Suprapubic skin (tissue), 4 donors: ENCODE data around the gene TUBB3. TPM values are rescaled to one million over a fixed set of nuclear protein-coding genes. Genes with fewer than 3 reads are reported as not detected.
"Not testable (repeated sequence)": the region's sequence is repeated elsewhere in the genome, so short reads cannot be mapped to it uniquely, and the experiment has no call there.

Experiments
- DNase-seq, 2 donors: peaks; one replicate each; pipeline ENCODE4 v3.0.0-alpha.2; 2019; ENCODE audit warnings: low spot score in 2 of 2
- H3K27ac ChIP-seq: fragments of 200-600 bp; sonication (generic); one replicate; pipeline ENCODE4 v1.5.1; 2019
- H3K27me3 ChIP-seq: fragments of 200-600 bp; sonication (generic); one replicate; pipeline ENCODE4 v1.5.1; 2019
- H3K36me3 ChIP-seq: fragments of 200-600 bp; sonication (generic); one replicate; pipeline ENCODE4 v1.5.1; 2019
- H3K4me1 ChIP-seq: fragments of 200-600 bp; sonication (generic); one replicate; pipeline ENCODE4 v1.5.1; 2019
- H3K4me3 ChIP-seq: fragments of 200-600 bp; sonication (generic); one replicate; pipeline ENCODE4 v1.5.1; 2019; ENCODE audit warnings: mild to moderate bottlenecking
- H3K9me3 ChIP-seq: fragments of 200-600 bp; sonication (generic); one replicate; pipeline ENCODE4 v1.5.1; 2019
- CTCF ChIP-seq, 2 donors: fragments of 200-600 bp in 1 of 2; fragments of 450-650 bp in 1 of 2; sonication (generic) in 1 of 2; IDR thresholded peaks; one replicate each; pipeline ENCODE4 v1.5.1; 2016 to 2019; ENCODE audit warnings: antibody characterized with exemption in 2 of 2, mild to moderate bottlenecking in 1 of 2, moderate library complexity in 1 of 2
- EP300 ChIP-seq: sonication (generic); formaldehyde crosslinking; IDR thresholded peaks from one replicate; pipeline ENCODE4 v1.6.1; 2017; ENCODE audit warnings: antibody characterized with exemption
- POLR2A ChIP-seq, 2 donors: fragments of 450-650 bp; IDR thresholded peaks; one replicate each; pipeline ENCODE4 v1.6.1; 2017; ENCODE audit warnings: antibody characterized with exemption in 2 of 2, mild to moderate bottlenecking in 2 of 2, moderate library complexity in 2 of 2
- POLR2AphosphoS5 ChIP-seq, 3 donors: sonication (generic); formaldehyde crosslinking; IDR thresholded peaks; one replicate each; pipeline ENCODE4 v1.6.1; 2017; ENCODE audit warnings: antibody characterized with exemption in 3 of 3
- WGBS: methylation state at CpG from one replicate; pipeline ENCODE4 v1.1.5; 2018; 5-methylcytosine and 5-hydroxymethylcytosine counted together
- total RNA-seq, 4 donors: library from RNA; depleted of rRNA; stranded (reverse); fragments of >200 nt; gene quantifications; one replicate each; pipeline ENCODE4 v1.1.0, GENCODE V29; 2016

The TUBB3 gene
- 1 to 10 TPM; 1.2 to 9.2 (median 4.6) TPM for total RNA-seq

- no peaks in the 10 kb centered on the region for H3K36me3 ChIP-seq
- H3K4me3 ChIP-seq = peak within 1 kb of the TSS; percentile 56
- H3K4me1 ChIP-seq = peaks cover 63% of the 10 kb centered on the region
- peak in 1 of 2 donors; percentile 67 for DNase-seq
- H3K9me3 ChIP-seq = no peaks in the 10 kb centered on the region
- no CpG with 5 or more reads among the region's 88 CpGs for WGBS
- TF ChIP-seq POLR2A (IDR thresholded peaks at IDR 0.05) (no peak), EP300 (no peak), CTCF (IDR thresholded peaks at IDR 0.05) (no peak), POLR2AphosphoS5 (IDR thresholded peaks at IDR 0.05) (no peak)
- H3K27me3 ChIP-seq = peaks cover 65% of the 10 kb centered on the region
- H3K27ac ChIP-seq = peak within 1 kb of the TSS; percentile 81
Measured at GRCh38 chr16:89922884-89923639, at the start of gene TUBB3. TUBB3 (plus strand) TSS chr16:89923342; CDS start chr16:89923402, 60 bp downstream.

- peak overlapping the region; percentile 100 for H3K27ac ChIP-seq
- 1% methylated on average over 41 of the region's 61 CpGs for WGBS
- H3K9me3 ChIP-seq = no peaks in the 10 kb centered on the region
- peak; percentile 98 for DNase-seq
- no peak for TF ChIP-seq POLR2AphosphoS5 (IDR thresholded peaks at IDR 0.05)
- peak; percentile 11 for TF ChIP-seq EP300
- peak overlapping the region; percentile 80 for H3K4me3 ChIP-seq
- H3K36me3 ChIP-seq = peaks cover 10% of the 10 kb centered on the region
- H3K27me3 ChIP-seq = no peaks in the 10 kb centered on the region
- peaks cover 18% of the 10 kb centered on the region for H3K4me1 ChIP-seq
Measured at GRCh38 chr16:89873972-89874689, 49.0 kb upstream of the TUBB3 start.

GRCh38 chr16:89879123-89879522, 44.0 kb upstream of the TUBB3 start:
- not testable (repeated sequence) for H3K27ac ChIP-seq, DNase-seq, H3K4me3 ChIP-seq, H3K27me3 ChIP-seq, H3K9me3 ChIP-seq
- H3K36me3 ChIP-seq = peaks cover 45% of the 10 kb centered on the region
- H3K4me1 ChIP-seq = peaks cover 20% of the 10 kb centered on the region
- WGBS = 90% methylated on average over 23 of the region's 28 CpGs

- Histone ChIP-seq H3K4me3 (no peak overlapping the region), H3K36me3 (peaks cover 61% of the 10 kb centered on the region), H3K27ac (no peak overlapping the region), H3K27me3 (no peaks in the 10 kb centered on the region), H3K9me3 (no peaks in the 10 kb centered on the region), H3K4me1 (peaks cover 14% of the 10 kb centered on the region)
- DNase-seq = no peak
- WGBS = 62% methylated on average over 18 of the region's 18 CpGs
- TF ChIP-seq CTCF (IDR thresholded peaks at IDR 0.05) (no peak), POLR2AphosphoS5 (IDR thresholded peaks at IDR 0.05) (no peak), POLR2A (IDR thresholded peaks at IDR 0.05) (no peak), EP300 (no peak)
Measured at GRCh38 chr16:89880477-89881367, 42.4 kb upstream of the TUBB3 start.

GRCh38 chr16:89881368-89881730, 41.8 kb upstream of the TUBB3 start:
- no peak overlapping the region for H3K4me3 ChIP-seq
- H3K27ac ChIP-seq = no peak overlapping the region
- H3K9me3 ChIP-seq = no peaks in the 10 kb centered on the region
- H3K4me1 ChIP-seq = peaks cover 14% of the 10 kb centered on the region
- no peak for TF ChIP-seq POLR2A (IDR thresholded peaks at IDR 0.05)
- TF ChIP-seq CTCF (IDR thresholded peaks at IDR 0.05) = no peak
- WGBS = 82% methylated on average over 6 of the region's 6 CpGs
- peaks cover 65% of the 10 kb centered on the region for H3K36me3 ChIP-seq
- no peaks in the 10 kb centered on the region for H3K27me3 ChIP-seq
- no peak for DNase-seq
